GM23338 (cell line): ENCODE results near the gene TMEM147. TPM values are rescaled to one million over a fixed set of nuclear protein-coding genes. Genes with fewer than 3 reads are reported as not detected.

Experiments
- ATAC-seq: fragments of 200-7000 bp; cut with Tn5 transposase; 3 replicates; pipeline ENCODE4 v1.9.1; 2020
- DNase-seq: peaks from one replicate; pipeline ENCODE4 v3.0.0-alpha.2; 2015; ENCODE audit warnings: low spot score
- H2AFZ ChIP-seq: fragments of 200-600 bp; sonication (generic); 2 replicates; pipeline ENCODE4 v1.8.0; 2016; ENCODE audit warnings: antibody characterized with exemption, mild to moderate bottlenecking, moderate library complexity
- H3F3A ChIP-seq: fragments of 200-600 bp; sonication (generic); replicated peaks from 2 replicates; pipeline ENCODE4 v1.8.0; 2017; ENCODE audit warnings: antibody characterized with exemption, mixed run types, low read depth
- H3K27ac ChIP-seq: fragments of 200-600 bp; sonication (generic); 2 replicates; pipeline ENCODE4 v1.6.1; 2016; ENCODE audit warnings: low read depth
- H3K27me3 ChIP-seq: fragments of 200-600 bp; sonication (generic); 2 replicates; pipeline ENCODE4 v1.8.0; 2016; ENCODE audit warnings: mild to moderate bottlenecking, mixed run types, moderate library complexity; ENCODE audit not compliant: insufficient read depth
- H3K36me3 ChIP-seq: fragments of 200-600 bp; sonication (generic); 2 replicates; pipeline ENCODE4 v1.8.0; 2016; ENCODE audit warnings: mild to moderate bottlenecking; ENCODE audit not compliant: insufficient read depth
- H3K4me1 ChIP-seq: fragments of 200-600 bp; sonication (generic); 2 replicates; pipeline ENCODE4 v1.8.0; 2016; ENCODE audit warnings: mild to moderate bottlenecking, moderate library complexity; ENCODE audit not compliant: insufficient read depth
- H3K4me2 ChIP-seq: fragments of 200-600 bp; sonication (generic); 2 replicates; pipeline ENCODE4 v1.7.1; 2017; ENCODE audit warnings: mixed run types
- H3K4me3 ChIP-seq: fragments of 200-600 bp; sonication (generic); 2 replicates; pipeline ENCODE4 v1.6.1; 2016; ENCODE audit warnings: mixed run types
- H3K79me2 ChIP-seq: fragments of 200-600 bp; sonication (generic); replicated peaks from 2 replicates; pipeline ENCODE4 v1.8.0; 2017; ENCODE audit warnings: mild to moderate bottlenecking; ENCODE audit not compliant: insufficient read depth
- H3K9me2 ChIP-seq: fragments of 200-600 bp; sonication (generic); 2 replicates; pipeline ENCODE4 v1.8.0; 2017; ENCODE audit not compliant: insufficient read depth
- H4K20me1 ChIP-seq: fragments of 200-600 bp; sonication (generic); replicated peaks from 2 replicates; pipeline ENCODE4 v1.8.0; 2017; ENCODE audit warnings: mild to moderate bottlenecking; ENCODE audit not compliant: insufficient read depth
- H3K27ac Mint-ChIP-seq: 2 replicates; pipeline ENCODE4 v1.8.0; 2020; ENCODE audit warnings: inconsistent platforms, mild to moderate bottlenecking, moderate library complexity, mixed read lengths
- H3K27me3 Mint-ChIP-seq: 3 replicates; pipeline ENCODE4 v1.8.0; 2022; ENCODE audit warnings: low read depth, mild to moderate bottlenecking, moderate library complexity, mixed read lengths, inconsistent platforms; ENCODE audit not compliant: insufficient read depth, poor library complexity
- H3K36me3 Mint-ChIP-seq: 3 replicates; pipeline ENCODE4 v1.8.0; 2021; ENCODE audit warnings: low read depth, mild to moderate bottlenecking, inconsistent platforms, moderate library complexity, mixed read lengths
- H3K4me1 Mint-ChIP-seq: 3 replicates; pipeline ENCODE4 v1.8.0; 2020; ENCODE audit warnings: mild to moderate bottlenecking, inconsistent platforms, mixed read lengths
- H3K4me3 Mint-ChIP-seq: 3 replicates; pipeline ENCODE4 v1.8.0; 2021; ENCODE audit warnings: moderate library complexity, mild to moderate bottlenecking, inconsistent platforms, mixed read lengths
- H3K9me3 Mint-ChIP-seq: 3 replicates; pipeline ENCODE4 v1.8.0; 2020; ENCODE audit warnings: moderate library complexity, mild to moderate bottlenecking, inconsistent platforms, mixed read lengths
- CREB1 ChIP-seq: fragments of 250-450 bp; sonication (Bioruptor Pico); IDR thresholded peaks from 2 replicates; pipeline ENCODE4 v1.5.0; 2020; ENCODE audit warnings: low read depth, mild to moderate bottlenecking, moderate library complexity
- CTCF ChIP-seq, 2 experiments: fragments of 200-600 bp in 1 of 2; sonication (generic) in 1 of 2; conservative IDR thresholded peaks; 2 replicates each; pipeline versions ENCODE4 v1.5.1 to v1.6.1; 2016 to 2017; ENCODE audit warnings: antibody characterized with exemption in 2 of 2, low read depth in 2 of 2, mild to moderate bottlenecking in 2 of 2, moderate library complexity in 1 of 2
- ETS1 ChIP-seq: IDR thresholded peaks from 2 replicates; pipeline ENCODE4 v1.6.1; 2016; ENCODE audit warnings: antibody characterized with exemption
- EZH2phosphoT487 ChIP-seq: fragments of 200-600 bp; sonication (generic); IDR thresholded peaks from one replicate; pipeline ENCODE4 v1.8.1; 2018; ENCODE audit warnings: antibody characterized with exemption; ENCODE audit not compliant: unreplicated experiment
- JUNB ChIP-seq: IDR thresholded peaks from one replicate; pipeline ENCODE4 v1.6.1; 2016; ENCODE audit warnings: antibody characterized with exemption; ENCODE audit not compliant: unreplicated experiment
- NANOG ChIP-seq: IDR thresholded peaks from 2 replicates; pipeline ENCODE4 v1.6.1; 2016; ENCODE audit warnings: antibody characterized with exemption, borderline replicate concordance
- POLR2AphosphoS5 ChIP-seq: IDR thresholded peaks from 2 replicates; pipeline ENCODE4 v1.6.1; 2016; ENCODE audit warnings: antibody characterized with exemption, low read depth
- REST ChIP-seq: IDR thresholded peaks from one replicate; pipeline ENCODE4 v1.6.1; 2018; ENCODE audit warnings: antibody characterized with exemption; ENCODE audit not compliant: unreplicated experiment
- STAT1 ChIP-seq: IDR thresholded peaks from one replicate; pipeline ENCODE4 v1.6.1; 2016; ENCODE audit warnings: antibody characterized with exemption; ENCODE audit not compliant: unreplicated experiment
- ZNF114 ChIP-seq: fragments of 250-450 bp; sonication (Bioruptor Pico); IDR thresholded peaks from 2 replicates; pipeline ENCODE4 v1.5.0; 2020; ENCODE audit warnings: mild to moderate bottlenecking, moderate library complexity
- ZNF331 ChIP-seq: fragments of 250-450 bp; sonication (Bioruptor Pico); IDR thresholded peaks from 2 replicates; pipeline ENCODE4 v1.5.0; 2020; ENCODE audit warnings: low read depth, mild to moderate bottlenecking, moderate library complexity
- polyA plus RNA-seq: library from polyadenylated mRNA; unstranded; fragments of >200 nt; fragmentation: Nextera tagmentation; extraction: Ambion mirVana; gene quantifications from 2 replicates; pipeline ENCODE4 v1.2.1, GENCODE V29; 2016
- total RNA-seq: library from RNA; depleted of rRNA; stranded (reverse); fragments of >200 nt; shearing (Covaris generic); gene quantifications from 2 replicates; pipeline ENCODE4 v1.2.3, GENCODE V29; 2014

The TMEM147 gene
- total and polyA plus RNA-seq, 2 experiments from 2014 or later: 164 to 272 TPM

- Mint-ChIP-seq H3K36me3 (peaks cover 40% of the 10 kb centered on the region), H3K4me3 (peak overlapping the region; percentile 97), H3K9me3 (no peaks in the 10 kb centered on the region; the same call in 1 of the 3 replicates), H3K27me3 (peaks cover 15% of the 10 kb centered on the region), H3K27ac (peak overlapping the region; percentile 99), H3K4me1 (peaks cover 33% of the 10 kb centered on the region)
- Histone ChIP-seq H4K20me1 (peaks cover 6% of the 10 kb centered on the region), H3K9me2 (no peaks in the 10 kb centered on the region), H3K4me1 (peaks cover 27% of the 10 kb centered on the region), H3K79me2 (peaks cover 33% of the 10 kb centered on the region), H3K27ac (peak overlapping the region; percentile 93), H2AFZ (peak overlapping the region; percentile 43; the same call in 1 of the 2 replicates), H3K4me3 (peak overlapping the region; percentile 87), H3F3A (0 out of 2 replicates have a peak, but pooled peaks cover 3% of the 10 kb centered on the region), H3K4me2 (peak overlapping the region; percentile 98), H3K27me3 (peaks cover 2% of the 10 kb centered on the region; the same call in 1 of the 2 replicates), H3K36me3 (peaks cover 25% of the 10 kb centered on the region)
- peak; percentile 97 for DNase-seq
- ATAC-seq: peak; percentile 82
- TF ChIP-seq CREB1 (CRISPR knock-in tag) (peak; percentile 44; the same call in 1 of the 2 replicates), NANOG (no peak), CTCF (conservative IDR thresholded peaks at IDR 0.05; ENCODE audit: low read depth in 2 of 2) (peak; percentile 86 to 97), JUNB (no peak), STAT1 (no peak), POLR2AphosphoS5 (peak; percentile 95)
These were observed 35.4 kb upstream of the TMEM147 start for GRCh38 chr19:35509861-35510625.

- no peak overlapping the region for H3K27ac ChIP-seq
- Mint-ChIP-seq H3K4me1 (peaks cover 33% of the 10 kb centered on the region), H3K9me3 (no peaks in the 10 kb centered on the region; the same call in 1 of the 3 replicates), H3K4me3 (peak overlapping the region; percentile 97), H3K27ac (no peak overlapping the region), H3K36me3 (peaks cover 35% of the 10 kb centered on the region), H3K27me3 (peaks cover 14% of the 10 kb centered on the region)
- H3K27me3 ChIP-seq: peaks cover 2% of the 10 kb centered on the region; the same call in 1 of the 2 replicates
- DNase-seq (no peak), ATAC-seq (peak; percentile 3)
- peak overlapping the region; percentile 87 for H3K4me3 ChIP-seq
- H2AFZ ChIP-seq: peak overlapping the region; percentile 91
- H3K36me3 ChIP-seq: peaks cover 20% of the 10 kb centered on the region
- H3K9me2 ChIP-seq: no peaks in the 10 kb centered on the region
- peak overlapping the region; percentile 79 for H3K4me2 ChIP-seq
- H3K4me1 ChIP-seq: peaks cover 27% of the 10 kb centered on the region
- H3K79me2 ChIP-seq: peaks cover 33% of the 10 kb centered on the region
- 0 out of 2 replicates have a peak, but pooled peaks cover 3% of the 10 kb centered on the region for H3F3A ChIP-seq
- H4K20me1 ChIP-seq: peaks cover 5% of the 10 kb centered on the region
- no peak for TF ChIP-seq EZH2phosphoT487
- TF ChIP-seq CREB1 (CRISPR knock-in tag): no peak
- no peak for TF ChIP-seq ZNF331
- TF ChIP-seq REST: no peak
- no peak for TF ChIP-seq JUNB
- no peak for TF ChIP-seq ZNF114
- TF ChIP-seq ETS1: no peak
- no peak for TF ChIP-seq POLR2AphosphoS5
- TF ChIP-seq CTCF (conservative IDR thresholded peaks at IDR 0.05; ENCODE audit: low read depth in 2 of 2): no peak
- no peak for TF ChIP-seq STAT1
These were observed 34.8 kb upstream of the TMEM147 start for GRCh38 chr19:35510626-35510964.
